ENCODE data around the gene PRPF6.

Gene PRPF6

GRCh38 chr20:64036346-64037198, 55.6 kb downstream of the PRPF6 start:
- Histone ChIP-seq H3K4me3 (ENCODE audit: low read depth, low read length) (no peak overlapping the region; the same call in 1 of the 2 replicates), H3K27ac (ENCODE audit: low read depth, low read length) (peak overlapping the region; percentile 13; the same call in 1 of the 2 replicates), H3K9ac (ENCODE audit: low read length) (peak overlapping the region; percentile 24)

GRCh38 chr20:64037199-64037497, 56.2 kb downstream of the PRPF6 start:
- peaks cover 37% of the 10 kb centered on the region for H3K4me1 ChIP-seq (ENCODE audit: control insufficient read depth, insufficient read depth, low read length)
- H3K4me3 ChIP-seq (ENCODE audit: low read depth, low read length): no peak overlapping the region
- no peaks in the 10 kb centered on the region for H3K9me3 ChIP-seq (ENCODE audit: control insufficient read depth, insufficient read depth, low read depth, low read length)
- H3K27ac ChIP-seq (ENCODE audit: low read depth, low read length): no peak overlapping the region
- peaks cover 24% of the 10 kb centered on the region for H3K36me3 ChIP-seq (ENCODE audit: control insufficient read depth, insufficient read depth, low read length)
- H3K9ac ChIP-seq (ENCODE audit: low read length): peak overlapping the region; percentile 9
- H3K27me3 ChIP-seq (ENCODE audit: control insufficient read depth, insufficient read depth, low read length): peaks cover 53% of the 10 kb centered on the region

More at GRCh38 chr20:64036346-64037198, 55.6 kb downstream of the PRPF6 start:
- Histone ChIP-seq H3K4me1 (ENCODE audit: control insufficient read depth, insufficient read depth, low read length) (peaks cover 31% of the 10 kb centered on the region), H3K36me3 (ENCODE audit: control insufficient read depth, insufficient read depth, low read length) (peaks cover 30% of the 10 kb centered on the region), H3K27me3 (ENCODE audit: control insufficient read depth, insufficient read depth, low read length) (peaks cover 47% of the 10 kb centered on the region), H3K9me3 (ENCODE audit: control insufficient read depth, insufficient read depth, low read depth, low read length) (no peaks in the 10 kb centered on the region)

GRCh38 chr20:64037498-64038213, 56.7 kb downstream of the PRPF6 start:
- peaks cover 39% of the 10 kb centered on the region for H3K4me1 ChIP-seq (ENCODE audit: control insufficient read depth, insufficient read depth, low read length)
- H3K9me3 ChIP-seq (ENCODE audit: control insufficient read depth, insufficient read depth, low read depth, low read length): no peaks in the 10 kb centered on the region
- peak overlapping the region; percentile 80 for H3K4me3 ChIP-seq (ENCODE audit: low read depth, low read length)
- peaks cover 57% of the 10 kb centered on the region for H3K27me3 ChIP-seq (ENCODE audit: control insufficient read depth, insufficient read depth, low read length)
- H3K27ac ChIP-seq (ENCODE audit: low read depth, low read length): no peak overlapping the region
- no peak overlapping the region for H3K9ac ChIP-seq (ENCODE audit: low read length)
- H3K36me3 ChIP-seq (ENCODE audit: control insufficient read depth, insufficient read depth, low read length): peaks cover 20% of the 10 kb centered on the region

GRCh38 chr20:64038224-64038564, 57.3 kb downstream of the PRPF6 start:
- H3K4me3 ChIP-seq (ENCODE audit: low read depth, low read length): peak overlapping the region; percentile 80
- peaks cover 14% of the 10 kb centered on the region for H3K36me3 ChIP-seq (ENCODE audit: control insufficient read depth, insufficient read depth, low read length)
- no peak overlapping the region for H3K9ac ChIP-seq (ENCODE audit: low read length)
- peaks cover 39% of the 10 kb centered on the region for H3K4me1 ChIP-seq (ENCODE audit: control insufficient read depth, insufficient read depth, low read length)
- no peak overlapping the region for H3K27ac ChIP-seq (ENCODE audit: low read depth, low read length)
- no peaks in the 10 kb centered on the region for H3K9me3 ChIP-seq (ENCODE audit: control insufficient read depth, insufficient read depth, low read depth, low read length)
- H3K27me3 ChIP-seq (ENCODE audit: control insufficient read depth, insufficient read depth, low read length): peaks cover 57% of the 10 kb centered on the region

GRCh38 chr20:64038565-64039292, 57.8 kb downstream of the PRPF6 start:
- H3K9ac ChIP-seq (ENCODE audit: low read length): no peak overlapping the region
- peaks cover 39% of the 10 kb centered on the region for H3K4me1 ChIP-seq (ENCODE audit: control insufficient read depth, insufficient read depth, low read length)
- H3K27ac ChIP-seq (ENCODE audit: low read depth, low read length): no peak overlapping the region

GRCh38 chr20:64039293-64040160, 58.6 kb downstream of the PRPF6 start:
- Histone ChIP-seq H3K36me3 (ENCODE audit: control insufficient read depth, insufficient read depth, low read length) (peaks cover 5% of the 10 kb centered on the region; the same call in 1 of the 2 replicates), H3K4me1 (ENCODE audit: control insufficient read depth, insufficient read depth, low read length) (peaks cover 41% of the 10 kb centered on the region), H3K9ac (ENCODE audit: low read length) (no peak overlapping the region), H3K27ac (ENCODE audit: low read depth, low read length) (no peak overlapping the region), H3K27me3 (ENCODE audit: control insufficient read depth, insufficient read depth, low read length) (peaks cover 67% of the 10 kb centered on the region), H3K4me3 (ENCODE audit: low read depth, low read length) (peak overlapping the region; percentile 80), H3K9me3 (ENCODE audit: control insufficient read depth, insufficient read depth, low read depth, low read length) (no peaks in the 10 kb centered on the region)

More at GRCh38 chr20:64038565-64039292, 57.8 kb downstream of the PRPF6 start:
- H3K36me3 ChIP-seq (ENCODE audit: control insufficient read depth, insufficient read depth, low read length): peaks cover 11% of the 10 kb centered on the region
- peak overlapping the region; percentile 80 for H3K4me3 ChIP-seq (ENCODE audit: low read depth, low read length)
- no peaks in the 10 kb centered on the region for H3K9me3 ChIP-seq (ENCODE audit: control insufficient read depth, insufficient read depth, low read depth, low read length)
- peaks cover 61% of the 10 kb centered on the region for H3K27me3 ChIP-seq (ENCODE audit: control insufficient read depth, insufficient read depth, low read length)

GRCh38 chr20:64040231-64041039, 59.5 kb downstream of the PRPF6 start:
- H3K27ac ChIP-seq (ENCODE audit: low read depth, low read length): no peak overlapping the region
- H3K9me3 ChIP-seq (ENCODE audit: control insufficient read depth, insufficient read depth, low read depth, low read length): no peaks in the 10 kb centered on the region
- peaks cover 76% of the 10 kb centered on the region for H3K27me3 ChIP-seq (ENCODE audit: control insufficient read depth, insufficient read depth, low read length)
- no peaks in the 10 kb centered on the region for H3K36me3 ChIP-seq (ENCODE audit: control insufficient read depth, insufficient read depth, low read length)
- no peak overlapping the region for H3K4me3 ChIP-seq (ENCODE audit: low read depth, low read length)
- peaks cover 45% of the 10 kb centered on the region for H3K4me1 ChIP-seq (ENCODE audit: control insufficient read depth, insufficient read depth, low read length)
- no peak overlapping the region for H3K9ac ChIP-seq (ENCODE audit: low read length)

- no peak overlapping the region for H3K4me3 ChIP-seq (ENCODE audit: low read depth, low read length)
- H3K27ac ChIP-seq (ENCODE audit: low read depth, low read length): no peak overlapping the region
- H3K36me3 ChIP-seq (ENCODE audit: control insufficient read depth, insufficient read depth, low read length): no peaks in the 10 kb centered on the region
- H3K9me3 ChIP-seq (ENCODE audit: control insufficient read depth, insufficient read depth, low read depth, low read length): no peaks in the 10 kb centered on the region
- H3K4me1 ChIP-seq (ENCODE audit: control insufficient read depth, insufficient read depth, low read length): peaks cover 42% of the 10 kb centered on the region
- no peak overlapping the region for H3K9ac ChIP-seq (ENCODE audit: low read length)
- H3K27me3 ChIP-seq (ENCODE audit: control insufficient read depth, insufficient read depth, low read length): peaks cover 84% of the 10 kb centered on the region
Observed at GRCh38 chr20:64041040-64041780, 60.3 kb downstream of the PRPF6 start.

GRCh38 chr20:64041781-64042053, 60.8 kb downstream of the PRPF6 start:
- H3K27me3 ChIP-seq (ENCODE audit: control insufficient read depth, insufficient read depth, low read length): peaks cover 89% of the 10 kb centered on the region
- peak overlapping the region; percentile 65 for H3K4me3 ChIP-seq (ENCODE audit: low read depth, low read length)
- H3K4me1 ChIP-seq (ENCODE audit: control insufficient read depth, insufficient read depth, low read length): peaks cover 37% of the 10 kb centered on the region
- no peak overlapping the region for H3K27ac ChIP-seq (ENCODE audit: low read depth, low read length)
- no peak overlapping the region for H3K9ac ChIP-seq (ENCODE audit: low read length)
- H3K9me3 ChIP-seq (ENCODE audit: control insufficient read depth, insufficient read depth, low read depth, low read length): no peaks in the 10 kb centered on the region
- no peaks in the 10 kb centered on the region for H3K36me3 ChIP-seq (ENCODE audit: control insufficient read depth, insufficient read depth, low read length)

Measured in HUES6 (cell line).